ENCODE results near the gene AK3.
A peak's percentile ranks its signal among the peaks of the same experiment; 100 is the strongest.

The AK3 gene

GRCh38 chr9:4750023-4750673 lies 9.1 kb upstream of the AK3 start:
- Histone ChIP-seq H3K27ac (no peak overlapping the region), H3K27me3 (no peaks in the 10 kb centered on the region), H3K4me2 (no peak overlapping the region), H3K36me3 (no peaks in the 10 kb centered on the region), H3K4me1 (0 out of 2 replicates have a peak, but pooled peaks cover 1% of the 10 kb centered on the region), H4K20me1 (no peaks in the 10 kb centered on the region), H3K9me3 (no peaks in the 10 kb centered on the region), H3K9ac (no peak overlapping the region), H3K4me3 (no peak overlapping the region)
- TF ChIP-seq Cebpa-rat (IDR thresholded peaks at IDR 0.05), result no peak

GRCh38 chr9:4748612-4749011 lies 7.6 kb upstream of the AK3 start:
- H3K4me1 ChIP-seq, result no peaks in the 10 kb centered on the region
- H3K27ac ChIP-seq, result no peak overlapping the region
- H3K4me2 ChIP-seq, result no peak overlapping the region
- no peaks in the 10 kb centered on the region for H3K36me3 ChIP-seq
- H4K20me1 ChIP-seq, result no peaks in the 10 kb centered on the region
- H3K9ac ChIP-seq, result no peak overlapping the region
- no peaks in the 10 kb centered on the region for H3K27me3 ChIP-seq
- H3K9me3 ChIP-seq, result no peaks in the 10 kb centered on the region
- TF ChIP-seq Cebpa-rat (IDR thresholded peaks at IDR 0.05), result no peak
- H3K4me3 ChIP-seq, result no peak overlapping the region

GRCh38 chr9:4746278-4747030 lies 5.5 kb upstream of the AK3 start:
- no peaks in the 10 kb centered on the region for H3K4me1 ChIP-seq
- H3K9me3 ChIP-seq, result no peaks in the 10 kb centered on the region
- H3K4me2 ChIP-seq, result no peak overlapping the region
- H3K36me3 ChIP-seq, result no peaks in the 10 kb centered on the region
- H3K27me3 ChIP-seq, result no peaks in the 10 kb centered on the region
- no peak overlapping the region for H3K4me3 ChIP-seq
- H3K27ac ChIP-seq, result no peak overlapping the region
- H4K20me1 ChIP-seq, result no peaks in the 10 kb centered on the region
- no peak overlapping the region for H3K9ac ChIP-seq
- no peak for TF ChIP-seq Cebpa-rat (IDR thresholded peaks at IDR 0.05)

- Histone ChIP-seq H3K4me1 (peaks cover 14% of the 10 kb centered on the region), H4K20me1 (peaks cover 15% of the 10 kb centered on the region; the same call in 1 of the 2 replicates), H3K9ac (no peak overlapping the region), H3K4me2 (no peak overlapping the region), H3K36me3 (no peaks in the 10 kb centered on the region), H3K9me3 (no peaks in the 10 kb centered on the region), H3K4me3 (no peak overlapping the region), H3K27me3 (no peaks in the 10 kb centered on the region), H3K27ac (no peak overlapping the region)
- TF ChIP-seq Cebpa-rat (IDR thresholded peaks at IDR 0.05), result no peak
These were observed 2.3 kb upstream of the AK3 start for GRCh38 chr9:4743131-4743875.

- H3K4me3 ChIP-seq, result peak overlapping the region; percentile 94
- H3K27ac ChIP-seq, result no peak overlapping the region
- no peaks in the 10 kb centered on the region for H3K36me3 ChIP-seq
- H3K4me2 ChIP-seq, result peak overlapping the region; percentile 91
- no peak for TF ChIP-seq Cebpa-rat (IDR thresholded peaks at IDR 0.05)
- H3K27me3 ChIP-seq, result no peaks in the 10 kb centered on the region
- H3K9me3 ChIP-seq, result no peaks in the 10 kb centered on the region
- peaks cover 14% of the 10 kb centered on the region for H3K4me1 ChIP-seq
- no peak overlapping the region for H3K9ac ChIP-seq
- H4K20me1 ChIP-seq, result peaks cover 21% of the 10 kb centered on the region; the same call in 1 of the 2 replicates
These were observed 1.2 kb upstream of the AK3 start for GRCh38 chr9:4742246-4742645.

GRCh38 chr9:4741365-4742089 lies 525 bp upstream of the AK3 start:
- H3K27ac ChIP-seq, result peak overlapping the region; percentile 94
- H3K9me3 ChIP-seq, result no peaks in the 10 kb centered on the region
- H3K36me3 ChIP-seq, result no peaks in the 10 kb centered on the region
- TF ChIP-seq Cebpa-rat (IDR thresholded peaks at IDR 0.05), result no peak
- peak overlapping the region; percentile 94 for H3K4me3 ChIP-seq
- H3K27me3 ChIP-seq, result no peaks in the 10 kb centered on the region
- H3K4me2 ChIP-seq, result peak overlapping the region; percentile 91
- peaks cover 28% of the 10 kb centered on the region; the same call in 1 of the 2 replicates for H4K20me1 ChIP-seq
- peaks cover 14% of the 10 kb centered on the region for H3K4me1 ChIP-seq
- peak overlapping the region; percentile 94 for H3K9ac ChIP-seq

GRCh38 chr9:4740388-4740637 lies 689 bp downstream of the AK3 start:
- H3K4me3 ChIP-seq, result peak overlapping the region; percentile 94
- H3K27ac ChIP-seq, result peak overlapping the region; percentile 94

GRCh38 chr9:4739587-4740387 lies 1.2 kb downstream of the AK3 start:
- Histone ChIP-seq H3K9me3 (no peaks in the 10 kb centered on the region), H4K20me1 (peaks cover 39% of the 10 kb centered on the region), H3K4me3 (peak overlapping the region; percentile 94), H3K4me1 (peaks cover 14% of the 10 kb centered on the region), H3K27me3 (no peaks in the 10 kb centered on the region), H3K4me2 (peak overlapping the region; percentile 91), H3K9ac (peak overlapping the region; percentile 94), H3K36me3 (0 out of 2 replicates have a peak, but pooled peaks cover 1% of the 10 kb centered on the region), H3K27ac (peak overlapping the region; percentile 94)
- TF ChIP-seq Cebpa-rat (IDR thresholded peaks at IDR 0.05), result no peak

More at GRCh38 chr9:4740388-4740637, 689 bp downstream of the AK3 start:
- Histone ChIP-seq H3K9ac (peak overlapping the region; percentile 94), H3K4me1 (peaks cover 14% of the 10 kb centered on the region), H3K4me2 (peak overlapping the region; percentile 91), H3K27me3 (no peaks in the 10 kb centered on the region), H4K20me1 (peaks cover 38% of the 10 kb centered on the region; the same call in 1 of the 2 replicates), H3K36me3 (no peaks in the 10 kb centered on the region), H3K9me3 (no peaks in the 10 kb centered on the region)
- no peak for TF ChIP-seq Cebpa-rat (IDR thresholded peaks at IDR 0.05)

Measured in BLaER1 (cell line).